NCI-H82 treated with DMSO at 0.1 percent for 48 hours (cell line): ENCODE data around the gene MESP2.

Experiments
- DNase-seq: peaks from one replicate; lab custom pipeline; 2025; ENCODE audit not compliant: unreplicated experiment; lab: John Stamatoyannopoulos, UW

The MESP2 gene

GRCh38 chr15:89814112-89814742 is 38.1 kb downstream of the MESP2 start:
- no peak for DNase-seq

- DNase-seq: no peak
Measured at GRCh38 chr15:89815769-89816168, 39.6 kb downstream of the MESP2 start.

DNA sequence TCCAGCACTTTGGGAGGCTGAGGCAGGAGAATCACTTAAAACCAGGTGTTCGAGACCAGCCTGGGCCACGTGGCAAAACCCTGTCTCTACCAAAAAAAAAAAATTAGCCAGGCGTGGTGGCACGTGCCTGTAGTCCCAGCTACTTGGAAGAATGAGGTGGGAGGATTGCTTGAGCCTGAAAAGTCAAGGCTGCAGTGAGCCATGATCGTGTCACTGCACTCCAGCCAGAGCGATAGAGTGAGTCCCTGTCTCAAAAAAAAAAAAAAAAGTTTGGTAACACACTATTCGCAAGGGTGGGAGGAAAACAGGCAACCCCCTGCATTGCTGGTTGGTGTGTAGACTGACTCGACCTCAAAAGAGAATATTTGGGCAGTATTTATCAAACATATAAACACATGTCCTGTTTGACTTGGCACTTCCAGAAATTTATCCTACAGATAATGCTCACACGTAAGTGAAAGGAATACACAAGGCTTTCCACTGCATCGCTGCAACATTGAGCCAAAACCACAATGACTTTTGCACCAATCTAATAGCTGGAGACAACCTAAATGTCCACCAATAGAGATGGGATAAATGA is 41.7 kb downstream of the MESP2 start:
- no peak for DNase-seq

DNA sequence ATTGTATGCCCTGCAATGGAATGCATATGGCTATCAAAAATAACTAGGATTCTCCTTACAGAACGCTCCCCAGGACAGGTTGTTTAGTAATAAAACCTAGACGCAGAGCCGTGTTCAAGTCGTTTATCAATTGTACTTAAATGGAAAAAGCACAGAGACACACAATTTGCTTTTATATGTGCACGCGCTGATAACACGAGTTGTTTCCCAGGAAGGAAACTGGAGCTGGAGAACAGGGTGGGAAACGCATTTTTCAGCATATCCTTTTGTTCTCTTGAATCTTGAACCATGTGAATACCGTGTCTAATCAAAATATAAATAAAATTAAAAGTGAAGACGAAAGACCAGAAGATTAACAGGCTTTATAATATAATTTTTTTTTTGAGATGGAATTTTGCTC is 42.2 kb downstream of the MESP2 start:
- no peak for DNase-seq

DNA sequence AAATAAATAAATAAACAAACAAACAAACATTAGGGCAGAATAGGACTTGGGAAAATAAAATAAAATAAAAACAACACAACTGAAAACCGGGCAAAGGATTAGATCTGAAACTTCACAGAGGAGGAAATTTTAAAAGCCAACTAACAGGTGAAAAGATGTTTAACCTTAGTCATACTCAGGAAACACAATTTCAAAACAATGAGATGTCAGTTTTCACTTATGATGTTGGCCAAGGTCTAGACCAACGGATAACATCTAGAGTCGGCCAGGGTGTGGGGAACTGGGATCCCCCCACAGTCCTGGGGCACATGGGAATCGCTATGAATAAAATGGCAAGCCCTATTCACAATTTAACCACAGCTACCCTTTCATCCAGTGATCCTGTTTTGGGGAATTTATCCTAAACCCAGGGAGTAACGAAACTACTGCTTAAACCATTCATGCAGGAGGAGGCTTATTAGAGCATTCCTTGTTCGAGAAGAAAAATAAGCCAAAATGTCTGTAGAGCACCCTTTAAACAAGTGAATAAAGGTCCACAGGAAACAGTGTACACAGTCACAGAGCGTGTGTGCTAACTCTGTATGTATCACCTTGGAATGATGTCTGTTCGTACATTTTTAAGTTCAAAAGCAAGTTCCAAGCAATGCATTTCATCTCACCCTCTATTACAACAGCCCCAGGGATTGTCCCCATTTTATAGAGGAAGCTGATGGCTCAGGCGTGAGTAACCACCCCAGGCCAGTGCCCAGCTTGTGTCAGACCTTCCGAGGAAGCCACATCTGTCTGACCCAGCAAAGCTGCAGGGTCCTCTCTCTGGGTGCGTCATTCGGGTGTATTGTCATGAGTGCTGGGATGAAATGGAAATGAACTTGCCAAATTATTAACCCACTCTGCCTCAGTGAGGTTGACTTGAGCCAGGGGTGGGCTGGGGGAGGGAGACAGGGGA is 44.8 kb downstream of the MESP2 start:
- DNase-seq: no peak

GRCh38 chr15:89822026-89822425 is 45.9 kb downstream of the MESP2 start:
- no peak for DNase-seq

DNA sequence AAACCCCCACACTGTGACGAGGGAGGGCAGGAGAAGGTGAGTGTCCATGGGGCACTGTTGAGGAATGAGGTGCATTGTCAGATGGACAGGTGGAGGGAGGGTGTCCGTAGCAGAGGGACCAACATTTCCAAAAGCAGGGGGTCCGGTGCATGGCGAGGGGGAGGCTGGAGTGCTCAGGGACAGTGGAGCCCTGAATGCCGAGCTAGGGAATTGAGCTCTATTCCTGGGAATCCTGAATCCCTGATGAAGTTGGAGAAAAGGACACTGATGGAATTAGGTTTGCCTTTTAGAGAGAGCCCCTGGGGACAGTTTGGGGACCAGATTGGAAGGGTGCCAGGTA is 46.4 kb downstream of the MESP2 start:
- DNase-seq: no peak

- peak; percentile 52 for DNase-seq
Measured at GRCh38 chr15:89822951-89823711, 47.0 kb downstream of the MESP2 start.

GRCh38 chr15:89823836-89824606 is 47.9 kb downstream of the MESP2 start:
- DNase-seq: no peak

DNA sequence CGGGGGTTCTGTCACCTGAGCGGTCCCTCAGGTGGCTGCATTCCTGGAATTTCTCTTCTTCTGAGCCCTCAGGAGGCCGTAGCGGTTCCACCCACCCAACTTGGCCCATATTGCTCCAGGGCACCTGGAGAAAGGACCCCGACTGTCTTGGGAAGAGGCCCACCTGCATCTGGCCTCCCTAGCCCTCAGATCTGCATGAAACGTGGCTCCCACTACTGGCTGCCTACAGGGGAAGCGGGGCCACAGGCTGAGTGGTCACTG is 48.4 kb downstream of the MESP2 start:
- no peak for DNase-seq

DNA sequence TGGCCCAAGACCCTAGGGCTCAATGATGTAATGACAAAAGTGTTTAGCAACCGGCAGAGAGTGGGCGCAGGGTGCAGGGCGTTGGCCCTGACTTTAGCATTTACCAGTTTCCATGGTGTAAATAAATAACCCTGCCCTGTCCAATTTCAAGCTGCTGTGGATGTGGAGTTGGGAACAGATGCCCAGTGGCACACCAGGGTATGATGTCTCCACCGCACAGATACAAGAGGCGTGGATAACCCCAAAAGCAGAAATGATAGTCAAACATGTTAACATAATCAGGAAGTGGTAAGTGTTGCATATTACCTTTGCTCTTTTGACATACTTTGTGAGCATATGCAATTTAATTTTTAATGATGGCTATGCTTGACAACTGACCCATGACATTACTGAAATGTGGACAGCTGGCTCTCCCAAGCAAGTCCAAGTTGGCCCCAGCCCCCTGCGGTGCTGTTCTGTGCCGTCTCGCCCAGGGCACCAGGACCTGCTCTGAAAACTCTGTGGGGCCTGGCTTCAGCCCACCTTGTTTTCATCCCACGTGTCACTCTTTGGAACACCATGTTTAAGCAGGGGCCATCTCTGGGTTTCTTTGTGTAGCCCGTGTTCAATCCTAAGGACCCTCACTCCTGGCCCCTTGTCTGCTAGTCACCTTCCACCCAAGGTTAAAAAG is 49.3 kb downstream of the MESP2 start:
- no peak for DNase-seq

DNA sequence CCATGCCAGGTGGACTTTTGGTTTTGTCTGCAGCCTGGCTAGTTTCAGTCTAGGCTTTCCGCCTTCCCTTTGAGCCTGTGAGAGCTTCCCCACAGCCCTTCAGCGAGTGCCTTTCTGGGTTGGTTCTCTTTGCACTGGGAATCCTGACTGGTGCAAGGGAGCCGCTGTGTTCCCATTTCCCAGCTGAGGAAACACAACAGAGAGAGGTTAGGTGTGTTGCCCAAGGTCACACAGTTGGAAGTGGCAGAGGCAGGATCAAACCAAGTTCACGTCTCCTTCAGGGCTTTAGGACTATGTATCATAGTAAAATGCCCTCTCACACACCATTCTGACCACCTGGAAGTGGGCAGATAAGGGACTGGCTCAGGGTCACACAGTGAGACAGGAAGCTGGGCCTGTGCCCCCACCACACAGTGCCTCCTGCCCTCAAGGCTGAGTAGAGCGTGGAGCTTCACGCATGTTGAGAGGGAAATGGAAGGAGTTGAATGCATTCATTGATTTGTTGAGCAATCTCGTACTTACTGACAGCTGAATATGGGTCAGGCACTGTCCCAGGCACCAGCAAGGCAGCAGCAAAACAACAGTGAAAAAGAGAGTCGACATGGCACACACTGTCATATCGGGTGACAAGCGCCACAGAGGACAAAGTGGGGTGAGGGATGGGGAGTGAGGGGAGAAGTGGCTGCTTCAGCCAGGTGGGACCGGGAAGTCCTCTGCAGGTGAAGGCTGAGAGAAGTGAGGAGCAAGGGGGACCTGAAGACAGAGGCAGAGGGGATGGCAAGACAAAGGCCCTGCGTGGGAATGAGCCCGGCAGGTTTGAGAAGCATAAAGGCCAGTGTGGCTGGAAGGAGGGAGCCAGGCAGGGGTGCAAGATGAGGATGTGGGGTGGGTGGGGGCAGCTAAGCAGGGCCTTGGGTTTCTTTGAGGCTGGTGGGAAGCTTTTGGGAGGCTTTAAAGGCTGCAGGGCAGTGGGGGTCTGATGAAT is 50.8 kb downstream of the MESP2 start:
- no peak for DNase-seq

- DNase-seq: no peak
Measured at GRCh38 chr15:89827829-89828228, 51.7 kb downstream of the MESP2 start.
